ENCODE results near the gene DISC1. TPM values are rescaled to one million over a fixed set of nuclear protein-coding genes. Genes with fewer than 3 reads are reported as not detected.

DISC1 gene
- total and polyA plus RNA-seq, 2 of the 13 experiments (the other 11 are each of a cell fraction or from before 2014, with no cell fraction given) = 4.2 to 4.6 TPM

GRCh38 chr1:231841616-231842344, 215.2 kb downstream of the DISC1 start (continued):
- TF ChIP-seq, protein P1, sequence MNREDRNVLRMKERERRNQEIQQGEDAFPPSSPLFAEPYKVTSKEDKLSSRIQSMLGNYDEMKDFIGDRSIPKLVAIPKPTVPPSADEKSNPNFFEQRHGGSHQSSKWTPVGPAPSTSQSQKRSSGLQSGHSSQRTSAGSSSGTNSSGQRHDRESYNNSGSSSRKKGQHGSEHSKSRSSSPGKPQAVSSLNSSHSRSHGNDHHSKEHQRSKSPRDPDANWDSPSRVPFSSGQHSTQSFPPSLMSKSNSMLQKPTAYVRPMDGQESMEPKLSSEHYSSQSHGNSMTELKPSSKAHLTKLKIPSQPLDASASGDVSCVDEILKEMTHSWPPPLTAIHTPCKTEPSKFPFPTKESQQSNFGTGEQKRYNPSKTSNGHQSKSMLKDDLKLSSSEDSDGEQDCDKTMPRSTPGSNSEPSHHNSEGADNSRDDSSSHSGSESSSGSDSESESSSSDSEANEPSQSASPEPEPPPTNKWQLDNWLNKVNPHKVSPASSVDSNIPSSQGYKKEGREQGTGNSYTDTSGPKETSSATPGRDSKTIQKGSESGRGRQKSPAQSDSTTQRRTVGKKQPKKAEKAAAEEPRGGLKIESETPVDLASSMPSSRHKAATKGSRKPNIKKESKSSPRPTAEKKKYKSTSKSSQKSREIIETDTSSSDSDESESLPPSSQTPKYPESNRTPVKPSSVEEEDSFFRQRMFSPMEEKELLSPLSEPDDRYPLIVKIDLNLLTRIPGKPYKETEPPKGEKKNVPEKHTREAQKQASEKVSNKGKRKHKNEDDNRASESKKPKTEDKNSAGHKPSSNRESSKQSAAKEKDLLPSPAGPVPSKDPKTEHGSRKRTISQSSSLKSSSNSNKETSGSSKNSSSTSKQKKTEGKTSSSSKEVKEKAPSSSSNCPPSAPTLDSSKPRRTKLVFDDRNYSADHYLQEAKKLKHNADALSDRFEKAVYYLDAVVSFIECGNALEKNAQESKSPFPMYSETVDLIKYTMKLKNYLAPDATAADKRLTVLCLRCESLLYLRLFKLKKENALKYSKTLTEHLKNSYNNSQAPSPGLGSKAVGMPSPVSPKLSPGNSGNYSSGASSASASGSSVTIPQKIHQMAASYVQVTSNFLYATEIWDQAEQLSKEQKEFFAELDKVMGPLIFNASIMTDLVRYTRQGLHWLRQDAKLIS (CRISPR knock-in tag; IDR thresholded peaks at IDR 0.05) = no peak
- TF ChIP-seq ZNF7 (CRISPR knock-in tag; IDR thresholded peaks at IDR 0.05) (no peak), HMGXB3 (CRISPR knock-in tag; IDR thresholded peaks at IDR 0.05; ENCODE audit: borderline replicate concordance) (no peak), MATR3 (CRISPR knock-in tag; IDR thresholded peaks at IDR 0.05) (no peak), PHB2 (IDR thresholded peaks at IDR 0.05; ENCODE audit: partially characterized antibody) (no peak), HNF4G (IDR thresholded peaks at IDR 0.05; ENCODE audit: borderline replicate concordance, low read depth, low read length) (no peak), HNF4G (CRISPR knock-in tag; IDR thresholded peaks at IDR 0.05; ENCODE audit: borderline replicate concordance, low read depth) (no peak), TBP (CRISPR knock-in tag; IDR thresholded peaks at IDR 0.05) (no peak), RERE (CRISPR knock-in tag; IDR thresholded peaks at IDR 0.05; ENCODE audit: low read depth) (peak; percentile 49; the same call in 1 of the 2 replicates), ZNF329 (CRISPR knock-in tag; IDR thresholded peaks at IDR 0.05; ENCODE audit: low read depth) (no peak), MBD4 (IDR thresholded peaks at IDR 0.05; ENCODE audit: borderline replicate concordance, low read length) (no peak), PHF8 (CRISPR knock-in tag; IDR thresholded peaks at IDR 0.05) (no peak), KDM4B (CRISPR knock-in tag; IDR thresholded peaks at IDR 0.05) (no peak), KLF16 (CRISPR knock-in tag; IDR thresholded peaks at IDR 0.05) (no peak), ESRRA (CRISPR knock-in tag; IDR thresholded peaks at IDR 0.05; ENCODE audit: low read depth) (no peak), KDM1A (CRISPR knock-in tag; IDR thresholded peaks at IDR 0.05) (peak; percentile 88), PTBP1 (IDR thresholded peaks at IDR 0.05; ENCODE audit: low read depth, low read length, poor library complexity, severe bottlenecking) (no peak)
